GM18526 (cell line): Measurements from ENCODE around the gene CCR5AS.

Source experiments
- POLR2A ChIP-seq: IDR thresholded peaks from 3 replicates; pipeline ENCODE4 v1.6.1; 2011; ENCODE audit not compliant: insufficient read length; ENCODE audit errors: extremely low read depth

CCR5AS gene

DNA sequence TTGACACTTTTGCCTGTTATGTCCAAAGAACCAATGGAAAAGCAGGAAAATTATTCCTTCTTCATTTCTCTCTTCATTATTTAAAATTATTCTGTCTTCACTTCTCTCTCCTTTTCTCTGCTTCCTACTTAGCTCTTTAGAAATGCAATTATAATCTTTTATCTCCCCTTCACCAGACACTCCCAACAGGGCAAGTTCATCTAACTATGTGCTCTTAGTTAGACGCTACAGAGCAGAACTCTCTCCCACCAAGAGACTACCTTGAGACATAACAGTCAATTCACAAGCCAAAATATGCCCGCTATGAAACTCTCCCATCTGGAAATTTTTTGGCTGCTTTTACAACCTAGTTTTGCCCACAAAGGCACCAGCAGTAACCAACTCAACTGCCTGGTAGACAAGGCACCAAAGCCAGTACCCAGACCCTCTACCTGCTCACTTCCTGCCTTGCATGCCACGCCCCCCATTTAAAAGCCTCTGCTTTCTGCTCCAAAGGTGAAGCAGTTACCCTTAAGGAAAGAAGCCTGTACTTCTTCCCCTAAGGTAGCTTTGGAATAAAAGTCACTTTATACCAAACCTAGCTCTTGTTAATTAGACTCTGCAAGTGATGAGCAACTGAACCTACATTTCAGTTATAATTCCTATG is 28.3 kb upstream of the CCR5AS start:
- no peak for TF ChIP-seq POLR2A

DNA sequence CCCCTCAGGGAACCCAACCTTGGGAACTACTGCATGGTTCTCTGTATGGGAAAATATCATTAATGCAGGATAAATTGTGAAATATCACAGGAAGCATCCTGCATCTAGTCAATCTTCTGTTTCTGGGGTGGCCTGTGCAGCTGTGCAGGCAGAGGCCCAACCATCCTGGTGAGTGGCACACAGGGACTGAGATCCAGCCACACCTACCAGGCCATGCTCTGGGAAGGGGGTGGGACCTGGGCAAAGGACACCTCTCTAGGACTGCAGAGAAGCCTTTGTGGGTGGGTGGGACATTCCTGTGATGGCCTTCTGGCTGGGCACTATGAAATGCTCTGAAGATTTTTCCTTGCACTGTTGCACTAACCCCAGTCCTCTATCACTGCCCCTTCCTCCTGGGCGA is 27.0 kb upstream of the CCR5AS start:
- no peak for TF ChIP-seq POLR2A

DNA sequence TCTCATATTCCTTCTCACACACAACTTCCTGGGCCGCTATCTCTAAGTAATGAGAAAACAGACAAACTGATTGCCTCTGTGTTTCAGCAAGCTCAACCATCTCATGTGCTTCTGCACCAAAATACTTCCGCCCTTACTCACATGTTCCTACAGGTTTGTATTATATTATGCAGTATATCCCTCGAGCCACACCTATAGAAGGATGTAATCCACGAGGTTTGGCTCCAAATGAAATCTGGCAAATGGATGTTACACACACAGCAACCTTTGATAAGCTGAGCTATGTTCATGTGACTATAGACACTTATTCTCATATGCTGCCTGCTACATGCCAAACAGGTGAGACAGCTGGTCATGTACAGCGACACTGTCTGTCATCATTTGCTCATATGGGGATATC is 22.8 kb upstream of the CCR5AS start:
- TF ChIP-seq POLR2A, result no peak

DNA sequence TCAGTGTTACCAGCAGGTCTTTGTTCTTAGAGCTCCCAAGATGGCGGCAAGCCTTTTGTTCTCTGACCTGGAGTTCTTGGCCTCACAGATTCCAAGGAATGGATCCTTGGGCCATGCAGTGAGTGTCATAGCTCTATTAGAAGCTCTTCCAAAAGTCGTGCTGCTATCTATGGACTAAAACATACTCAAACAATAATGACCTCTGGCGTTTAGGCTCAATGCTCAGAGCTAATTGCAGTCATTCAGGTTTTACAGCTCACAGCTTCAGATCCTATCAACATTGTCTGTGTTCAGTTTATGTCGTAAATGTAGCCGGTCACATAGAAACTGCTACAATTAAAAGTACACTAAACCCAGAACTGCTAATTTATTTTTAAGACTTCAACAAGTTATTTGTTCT is 22.4 kb upstream of the CCR5AS start:
- TF ChIP-seq POLR2A, result no peak

DNA sequence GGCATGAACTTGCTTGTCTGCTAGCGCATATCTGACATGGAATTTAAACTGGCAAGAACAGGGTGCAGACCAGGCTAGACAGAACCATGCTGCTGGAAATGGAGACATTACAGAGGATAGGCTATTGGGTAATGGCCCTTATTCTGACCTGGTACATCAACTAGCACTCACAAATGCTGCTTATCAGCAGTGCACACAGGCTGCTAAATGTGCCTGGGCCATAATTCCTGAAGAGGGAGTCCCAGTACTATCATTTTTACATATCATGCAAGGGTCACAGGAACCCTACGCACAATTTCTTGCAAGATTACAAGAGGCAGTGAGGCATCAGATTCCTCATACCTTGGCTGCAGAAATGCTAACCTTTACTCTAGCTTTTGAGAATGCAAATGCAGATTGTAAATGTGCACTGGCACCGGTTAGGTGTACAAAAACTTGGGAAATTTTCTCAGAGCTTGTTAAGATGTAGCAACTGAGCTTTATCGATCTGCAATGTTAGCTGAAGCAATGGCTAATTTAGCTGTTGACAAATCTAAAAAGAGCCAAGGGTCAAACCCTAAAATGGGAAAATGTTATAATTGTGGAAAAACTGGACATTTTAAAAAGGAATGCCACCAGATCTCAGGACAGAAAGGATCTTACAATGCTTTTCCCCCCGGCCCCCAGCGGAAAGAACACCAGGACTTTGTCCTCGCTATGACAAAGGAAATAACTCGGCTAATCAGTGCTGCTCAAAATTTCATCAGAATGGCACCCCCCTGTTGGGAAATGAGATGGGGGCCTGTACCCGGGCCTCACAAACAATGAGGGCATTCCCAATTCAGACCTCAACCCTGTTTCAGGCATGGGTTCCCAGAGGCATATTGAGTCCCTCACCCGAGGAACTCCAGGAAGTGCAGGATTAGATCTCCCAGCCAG is 21.3 kb upstream of the CCR5AS start:
- TF ChIP-seq POLR2A, result no peak

DNA sequence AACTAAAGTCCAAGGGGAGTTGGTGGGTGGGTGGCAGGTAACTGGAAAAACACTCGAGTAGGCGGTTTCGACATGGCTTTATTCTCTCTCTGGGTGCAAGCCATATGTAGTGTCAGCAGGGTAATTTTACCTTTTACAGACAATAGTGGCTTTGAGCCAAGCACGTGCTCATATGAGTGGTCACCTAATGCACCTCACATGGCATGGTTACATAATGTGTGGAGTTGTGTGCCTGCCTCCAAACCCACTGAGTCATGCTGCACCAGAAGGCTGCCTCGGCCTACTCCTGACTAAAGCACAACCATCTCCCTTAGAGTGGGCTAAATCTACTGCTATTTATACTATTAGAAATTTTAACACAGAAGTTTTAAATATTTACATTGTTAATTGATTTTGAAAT is 16.7 kb upstream of the CCR5AS start:
- no peak for TF ChIP-seq POLR2A

DNA sequence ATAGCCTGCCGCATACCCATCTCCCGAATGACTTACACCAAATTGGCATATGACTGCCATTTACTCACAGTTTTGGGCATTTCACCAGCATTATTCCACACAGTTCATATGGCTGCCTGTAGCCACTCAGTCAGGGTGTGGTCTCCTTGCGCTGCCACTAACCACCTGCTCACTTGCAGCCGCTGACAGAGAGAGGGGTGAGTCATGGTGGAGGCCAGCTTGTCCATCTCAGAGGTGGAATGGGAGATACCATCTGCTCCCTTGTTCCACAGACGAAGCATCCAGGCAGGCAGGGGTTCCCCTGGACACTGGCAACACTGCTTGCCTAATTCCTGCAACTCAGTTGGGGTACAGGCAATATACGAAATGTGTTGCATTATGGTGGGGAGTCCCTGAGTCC is 15.8 kb upstream of the CCR5AS start:
- TF ChIP-seq POLR2A, result no peak

DNA sequence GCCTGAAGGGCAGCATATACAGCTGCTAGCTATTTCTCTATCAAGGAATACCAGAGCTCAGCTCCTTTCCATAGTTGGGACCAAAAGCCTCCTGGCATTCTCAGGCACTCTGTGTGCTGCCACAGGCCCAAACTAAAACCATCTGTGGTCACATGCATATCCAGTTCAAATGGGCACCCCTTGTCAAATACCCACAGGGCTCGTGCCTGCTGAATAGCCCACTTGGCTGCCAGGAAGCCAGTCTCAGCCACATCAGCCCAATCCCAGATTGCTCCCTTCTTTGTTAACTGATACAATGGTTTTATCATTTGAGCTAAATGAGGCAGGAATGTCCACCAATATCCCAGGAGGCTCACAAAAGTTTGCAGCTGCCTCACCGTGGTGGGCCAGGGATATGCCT is 14.1 kb upstream of the CCR5AS start:
- no peak for TF ChIP-seq POLR2A

DNA sequence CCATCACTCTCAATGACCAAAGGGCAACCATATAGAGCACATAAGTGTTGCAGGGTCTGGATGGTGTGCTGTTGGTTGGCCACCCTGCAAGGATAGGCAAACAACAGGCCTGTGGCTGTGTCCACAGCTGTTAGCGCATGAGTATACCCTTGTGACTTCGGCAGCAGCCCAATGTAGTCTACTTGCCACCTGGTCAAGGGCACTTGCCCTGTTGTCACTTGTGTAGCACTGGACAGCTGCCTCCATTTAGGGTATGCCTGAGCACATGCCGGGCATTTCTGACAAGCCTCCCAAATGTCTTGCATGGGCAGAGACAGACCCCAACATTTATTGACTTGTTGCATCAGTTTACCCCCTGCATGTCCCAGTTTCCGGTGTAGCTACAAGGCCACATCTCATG is 12.9 kb upstream of the CCR5AS start:
- no peak for TF ChIP-seq POLR2A

DNA sequence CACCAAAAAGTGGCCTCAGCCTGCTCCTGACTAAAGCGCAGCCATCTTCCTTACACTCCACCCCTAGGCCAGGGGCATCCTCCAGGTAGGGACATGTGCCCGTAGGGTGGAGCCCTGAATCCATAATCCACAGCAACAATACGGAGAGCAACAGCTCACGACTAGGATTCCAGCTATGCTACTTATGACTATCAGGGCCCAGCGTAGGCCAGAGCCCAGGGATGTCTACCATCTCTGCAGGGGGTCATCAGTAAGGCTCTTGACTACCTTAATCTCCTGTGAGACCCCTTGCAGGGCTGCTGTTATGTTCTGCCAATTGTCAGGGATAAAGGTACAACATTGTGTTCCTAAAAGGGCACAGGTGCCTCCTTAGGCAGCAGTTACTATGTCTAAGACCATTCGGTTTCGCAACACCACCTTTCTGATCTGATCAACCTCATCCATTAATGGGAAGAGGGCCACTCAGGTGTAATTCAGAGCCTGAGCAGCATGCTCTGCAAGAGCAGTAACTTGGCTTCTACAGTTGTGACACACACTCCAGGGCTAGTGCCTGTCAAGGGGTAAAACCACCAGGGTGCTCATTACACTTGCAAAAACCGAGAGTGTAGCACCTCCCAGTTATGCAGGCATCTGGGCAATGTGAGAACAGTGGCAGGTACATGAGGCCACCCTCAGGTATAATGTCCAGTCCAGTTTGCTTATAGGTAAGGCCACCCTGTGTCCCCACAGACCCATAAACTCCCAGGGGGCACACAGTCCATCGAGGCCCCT is 11.2 kb upstream of the CCR5AS start:
- TF ChIP-seq POLR2A, result no peak

DNA sequence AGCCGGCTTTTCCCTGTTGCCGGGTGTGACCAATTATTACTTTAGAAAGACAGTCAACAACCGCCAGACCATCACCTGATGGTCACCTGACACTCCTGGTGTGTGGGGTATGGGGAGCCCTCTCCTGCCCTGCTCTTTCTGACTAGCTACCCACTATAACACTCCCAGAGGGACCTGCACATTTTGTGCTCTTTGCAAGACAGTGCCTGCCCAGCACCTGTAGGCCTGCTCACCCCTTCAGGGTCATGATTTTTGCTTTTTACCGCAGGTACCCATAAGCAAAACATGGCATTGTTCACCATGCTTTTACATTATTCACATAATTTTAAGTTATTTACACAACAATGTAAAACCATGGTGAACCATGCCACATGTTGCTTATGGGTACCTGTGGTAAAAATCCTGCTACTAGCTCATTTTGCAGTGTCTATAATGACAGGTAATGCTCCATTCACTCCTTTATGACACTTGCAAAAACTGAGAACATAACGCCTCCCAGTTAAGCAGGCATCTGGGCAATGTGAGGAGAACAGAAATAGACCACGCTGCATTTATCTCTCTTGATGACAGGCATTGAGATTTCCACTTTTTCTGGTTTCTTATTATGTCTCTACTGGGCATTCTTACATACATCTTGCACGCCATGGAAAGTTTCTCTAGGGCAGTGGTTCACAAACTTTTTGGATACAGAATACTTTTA is 10.1 kb upstream of the CCR5AS start:
- TF ChIP-seq POLR2A, result no peak

DNA sequence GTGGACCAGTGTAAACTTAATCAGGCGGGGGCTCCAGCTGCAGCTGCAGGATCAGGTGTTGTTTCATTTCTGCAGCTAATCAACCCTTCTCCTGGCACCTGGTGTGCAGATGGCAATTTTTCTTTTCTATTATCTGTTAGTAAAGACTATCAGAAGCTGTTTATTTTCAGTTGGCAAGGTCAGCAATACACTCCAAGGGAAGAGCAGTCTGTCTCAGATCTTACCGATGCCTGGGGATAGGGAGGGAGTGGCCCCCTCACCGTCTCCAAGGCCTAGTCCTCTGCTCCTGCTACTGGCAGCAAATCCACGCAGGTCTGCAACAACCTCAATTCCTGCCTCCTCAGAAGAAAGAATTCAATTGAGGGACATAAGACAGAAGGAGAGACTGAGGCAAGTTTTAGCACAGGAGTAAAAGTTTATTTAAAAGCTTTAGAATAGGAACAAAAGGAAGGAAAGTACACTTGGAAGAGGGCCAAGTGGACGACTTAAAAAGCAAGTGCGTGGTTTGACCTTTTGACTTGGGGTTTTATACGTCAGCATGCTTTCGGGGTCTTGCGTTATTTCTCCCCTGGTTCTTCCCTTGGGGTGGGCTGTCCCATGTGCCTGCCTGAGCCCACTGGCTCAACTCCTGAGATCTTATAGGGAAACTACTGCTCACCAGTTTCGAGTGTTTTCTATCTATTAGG is 9.4 kb upstream of the CCR5AS start:
- no peak for TF ChIP-seq POLR2A

DNA sequence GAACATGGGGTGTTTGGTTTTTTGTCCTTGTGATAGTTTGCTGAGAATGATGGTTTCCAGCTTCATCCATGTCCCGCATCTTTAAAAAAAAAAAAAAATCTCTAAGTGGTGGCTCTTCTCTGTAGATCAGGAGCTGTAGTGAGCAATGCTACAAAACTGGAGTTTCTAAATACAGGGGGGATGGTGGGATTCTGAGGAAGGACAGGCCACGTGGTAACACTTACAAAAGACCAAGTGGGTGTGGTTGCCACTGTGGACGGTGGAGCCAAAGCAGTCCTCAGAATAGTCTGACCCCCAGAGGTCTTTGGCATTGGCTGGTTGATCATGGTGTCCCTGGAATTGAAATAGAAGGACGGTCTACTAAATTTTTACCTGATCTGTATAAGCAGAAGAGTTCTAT is 7.9 kb upstream of the CCR5AS start:
- no peak for TF ChIP-seq POLR2A

DNA sequence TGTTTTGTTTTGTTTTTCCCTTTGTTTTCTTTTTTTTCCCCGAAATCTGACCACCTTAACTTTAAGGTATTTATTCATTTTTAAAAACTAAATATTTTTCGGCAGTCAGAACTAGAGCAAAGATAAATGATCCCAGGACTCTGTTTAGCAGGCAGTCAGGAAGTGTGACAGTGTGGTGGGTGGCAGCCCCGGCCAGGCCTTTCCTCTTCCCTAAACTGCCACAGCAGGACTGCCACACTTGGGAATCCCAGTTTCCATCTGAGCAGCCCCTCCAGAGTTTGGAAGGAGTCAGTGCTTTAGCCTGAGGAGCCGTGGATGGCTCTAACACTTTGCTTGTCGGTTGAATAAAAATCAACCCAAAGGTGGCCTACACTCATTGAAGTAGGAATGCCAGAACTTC is 7.1 kb upstream of the CCR5AS start:
- TF ChIP-seq POLR2A, result no peak
